WTC11 (cell line): Measurements from ENCODE around the gene VEGFB. TPM values are rescaled to one million over a fixed set of nuclear protein-coding genes. Genes with fewer than 3 reads are reported as not detected.

Experiments
- ATAC-seq: fragments of 200-7000 bp; cut with Tn5 transposase; 2 replicates; pipeline ENCODE4 v1.10.0; 2021; ENCODE audit warnings: mild to moderate bottlenecking, moderate library complexity
- CTCF ChIA-PET: fragments of 300-600 bp; sonication (Branson Sonifier 250); formaldehyde crosslinking; loops from one replicate; lab custom pipeline; 2021; ENCODE audit warnings: antibody characterized with exemption; lab: Charles Lee
- POLR2A ChIA-PET: fragments of 350-600 bp; sonication (Branson Sonifier 250); formaldehyde crosslinking; loops from one replicate; lab custom pipeline; 2021; ENCODE audit warnings: antibody characterized with exemption; lab: Charles Lee
- DNase-seq: peaks from one replicate; pipeline ENCODE4 v3.0.0; 2021; ENCODE audit warnings: low spot score
- H3K27ac Mint-ChIP-seq: 2 replicates; pipeline ENCODE4 v1.8.0; 2021; ENCODE audit warnings: mixed read lengths
- H3K27me3 Mint-ChIP-seq: 2 replicates; pipeline ENCODE4 v1.8.0; 2021; ENCODE audit warnings: low read depth, mild to moderate bottlenecking, moderate library complexity, mixed read lengths
- H3K36me3 Mint-ChIP-seq: 2 replicates; pipeline ENCODE4 v1.8.0; 2021; ENCODE audit warnings: mixed read lengths
- H3K4me1 Mint-ChIP-seq: 2 replicates; pipeline ENCODE4 v1.8.0; 2022; ENCODE audit warnings: mixed read lengths
- H3K4me3 Mint-ChIP-seq: 2 replicates; pipeline ENCODE4 v1.8.0; 2021; ENCODE audit warnings: mild to moderate bottlenecking, moderate library complexity, mixed read lengths
- H3K9me3 Mint-ChIP-seq: 2 replicates; pipeline ENCODE4 v1.8.0; 2021; ENCODE audit warnings: mixed read lengths
- CREM ChIP-seq: sonication (generic); formaldehyde crosslinking; IDR thresholded peaks from 2 replicates; pipeline ENCODE4 v1.8.1; 2022; ENCODE audit warnings: mild to moderate bottlenecking, missing genetic modification reagents, moderate library complexity
- E2F4 ChIP-seq: sonication (generic); formaldehyde crosslinking; IDR thresholded peaks from 2 replicates; pipeline ENCODE4 v1.8.1; 2022; ENCODE audit warnings: low read depth, mild to moderate bottlenecking, moderate library complexity, missing genetic modification reagents, borderline replicate concordance
- FOXP4 ChIP-seq: sonication (generic); formaldehyde crosslinking; IDR thresholded peaks from 2 replicates; pipeline ENCODE4 v1.8.0; 2022; ENCODE audit warnings: mild to moderate bottlenecking, missing genetic modification reagents
- HMGA2 ChIP-seq: fragments of 250-450 bp; sonication (Bioruptor Pico); IDR thresholded peaks from 2 replicates; pipeline ENCODE4 v1.4.0; 2021; ENCODE audit warnings: mild to moderate bottlenecking, moderate library complexity
- IRF1 ChIP-seq: sonication (generic); formaldehyde crosslinking; IDR thresholded peaks from 2 replicates; pipeline ENCODE4 v1.8.0; 2023; ENCODE audit warnings: missing genetic modification reagents
- JAZF1 ChIP-seq: fragments of 250-450 bp; sonication (Bioruptor Pico); IDR thresholded peaks from 2 replicates; pipeline ENCODE4 v1.9.0; 2021; ENCODE audit warnings: moderate library complexity, mild to moderate bottlenecking, inconsistent platforms
- OVOL2 ChIP-seq: fragments of 250-450 bp; sonication (Bioruptor Pico); IDR thresholded peaks from 2 replicates; pipeline ENCODE4 v1.9.0; 2021; ENCODE audit warnings: mild to moderate bottlenecking, borderline replicate concordance
- SMAD3 ChIP-seq: sonication (generic); formaldehyde crosslinking; IDR thresholded peaks from 2 replicates; pipeline ENCODE4 v1.8.0; 2022; ENCODE audit warnings: missing genetic modification reagents, mild to moderate bottlenecking, borderline replicate concordance
- SP1 ChIP-seq: sonication (generic); formaldehyde crosslinking; conservative IDR thresholded peaks from 2 replicates; pipeline ENCODE4 v1.8.1; 2022; ENCODE audit warnings: missing genetic modification reagents
- TEAD1 ChIP-seq: sonication (generic); formaldehyde crosslinking; IDR thresholded peaks from 2 replicates; pipeline ENCODE4 v1.8.0; 2022; ENCODE audit warnings: mild to moderate bottlenecking, missing genetic modification reagents
- ZNF121 ChIP-seq: sonication (generic); formaldehyde crosslinking; IDR thresholded peaks from 2 replicates; pipeline ENCODE4 v1.8.0; 2023; ENCODE audit warnings: missing genetic modification reagents
- ZNF263 ChIP-seq: sonication (generic); formaldehyde crosslinking; IDR thresholded peaks from 2 replicates; pipeline ENCODE4 v1.8.1; 2022; ENCODE audit warnings: low read depth, mild to moderate bottlenecking, moderate library complexity, missing genetic modification reagents
- ZNF396 ChIP-seq: fragments of 250-450 bp; sonication (Bioruptor Pico); IDR thresholded peaks from 2 replicates; pipeline ENCODE4 v1.8.0; 2021; ENCODE audit warnings: mild to moderate bottlenecking, moderate library complexity, borderline replicate concordance
- ZNF416 ChIP-seq: fragments of 250-450 bp; sonication (Bioruptor Pico); IDR thresholded peaks from 2 replicates; pipeline ENCODE4 v1.9.0; 2021; ENCODE audit warnings: mild to moderate bottlenecking, inconsistent platforms
- total RNA-seq: library from RNA; stranded (reverse); gene quantifications from 3 replicates; pipeline ENCODE4 v1.2.3, GENCODE V29; 2021
- TF ChIP-seq, protein P1 (sequence below): fragments of 250-450 bp; sonication (Bioruptor Pico); IDR thresholded peaks from 2 replicates; pipeline ENCODE4 v1.9.0; 2021; ENCODE audit warnings: mild to moderate bottlenecking
- TF ChIP-seq, protein P2 (sequence below): fragments of 250-450 bp; sonication (Bioruptor Pico); IDR thresholded peaks from 2 replicates; pipeline ENCODE4 v2.1.2; 2022; ENCODE audit warnings: mild to moderate bottlenecking, moderate library complexity
- TF ChIP-seq, protein P3 (sequence below): fragments of 250-450 bp; sonication (Bioruptor Pico); conservative IDR thresholded peaks from 2 replicates; pipeline ENCODE4 v1.9.0; 2021; ENCODE audit warnings: mild to moderate bottlenecking

The VEGFB gene
- total RNA-seq, 1 experiment from 2014 or later: 51.7 TPM

DNA sequence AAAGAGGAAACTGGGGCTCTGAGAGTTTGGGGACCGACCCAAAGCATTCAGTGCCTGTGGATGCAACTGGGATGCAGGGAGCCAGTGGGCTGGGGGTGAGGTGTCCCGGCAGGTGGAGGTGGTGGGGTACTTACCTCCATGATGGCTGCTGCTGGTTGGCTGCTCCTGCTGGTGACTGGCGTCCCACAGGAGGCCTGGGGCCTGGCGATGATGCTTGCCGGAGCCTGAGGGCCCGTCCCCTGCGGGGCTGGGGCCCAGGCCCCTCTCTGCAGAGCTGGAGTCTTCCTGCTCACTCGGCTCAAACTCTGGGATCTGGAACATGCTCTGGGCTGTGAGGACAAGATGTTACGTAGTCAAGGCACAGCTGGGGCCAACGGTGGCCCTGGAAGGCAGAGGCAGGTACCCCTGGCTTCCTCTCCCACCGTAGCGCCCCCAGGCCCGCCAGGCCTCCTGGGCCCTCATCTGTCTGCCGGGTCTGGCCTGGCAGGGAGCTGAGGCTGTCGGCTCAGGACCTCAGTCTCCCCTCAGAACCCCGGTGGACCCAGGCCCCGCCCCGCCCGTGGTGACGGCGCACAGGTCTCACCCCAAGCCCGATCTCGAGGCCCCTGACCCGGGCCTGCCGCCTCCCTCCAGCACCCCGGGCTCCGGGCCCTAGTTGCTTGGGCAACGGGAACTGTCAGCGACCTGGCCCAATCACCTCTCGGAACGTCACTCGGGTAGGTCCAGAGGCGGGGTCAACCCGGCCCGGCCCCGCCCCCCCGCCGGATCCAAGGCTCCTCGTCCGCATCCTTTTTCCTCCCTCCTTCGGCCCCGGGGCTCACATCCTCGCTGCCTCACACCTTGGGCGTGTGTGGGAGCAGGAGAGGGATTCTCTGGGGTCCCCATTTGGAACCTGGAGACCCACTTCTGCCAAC is 49.9 kb downstream of the VEGFB start, which contains the start of gene BAD (continued):
- TF ChIP-seq, protein P1, sequence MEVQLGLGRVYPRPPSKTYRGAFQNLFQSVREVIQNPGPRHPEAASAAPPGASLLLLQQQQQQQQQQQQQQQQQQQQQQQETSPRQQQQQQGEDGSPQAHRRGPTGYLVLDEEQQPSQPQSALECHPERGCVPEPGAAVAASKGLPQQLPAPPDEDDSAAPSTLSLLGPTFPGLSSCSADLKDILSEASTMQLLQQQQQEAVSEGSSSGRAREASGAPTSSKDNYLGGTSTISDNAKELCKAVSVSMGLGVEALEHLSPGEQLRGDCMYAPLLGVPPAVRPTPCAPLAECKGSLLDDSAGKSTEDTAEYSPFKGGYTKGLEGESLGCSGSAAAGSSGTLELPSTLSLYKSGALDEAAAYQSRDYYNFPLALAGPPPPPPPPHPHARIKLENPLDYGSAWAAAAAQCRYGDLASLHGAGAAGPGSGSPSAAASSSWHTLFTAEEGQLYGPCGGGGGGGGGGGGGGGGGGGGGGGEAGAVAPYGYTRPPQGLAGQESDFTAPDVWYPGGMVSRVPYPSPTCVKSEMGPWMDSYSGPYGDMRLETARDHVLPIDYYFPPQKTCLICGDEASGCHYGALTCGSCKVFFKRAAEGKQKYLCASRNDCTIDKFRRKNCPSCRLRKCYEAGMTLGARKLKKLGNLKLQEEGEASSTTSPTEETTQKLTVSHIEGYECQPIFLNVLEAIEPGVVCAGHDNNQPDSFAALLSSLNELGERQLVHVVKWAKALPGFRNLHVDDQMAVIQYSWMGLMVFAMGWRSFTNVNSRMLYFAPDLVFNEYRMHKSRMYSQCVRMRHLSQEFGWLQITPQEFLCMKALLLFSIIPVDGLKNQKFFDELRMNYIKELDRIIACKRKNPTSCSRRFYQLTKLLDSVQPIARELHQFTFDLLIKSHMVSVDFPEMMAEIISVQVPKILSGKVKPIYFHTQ: no peak
- TF ChIP-seq IRF1 (CRISPR knock-in tag) (no peak), CREM (CRISPR knock-in tag) (peak; percentile 76; the same call in 1 of the 2 replicates), E2F4 (CRISPR knock-in tag) (no peak)

DNA sequence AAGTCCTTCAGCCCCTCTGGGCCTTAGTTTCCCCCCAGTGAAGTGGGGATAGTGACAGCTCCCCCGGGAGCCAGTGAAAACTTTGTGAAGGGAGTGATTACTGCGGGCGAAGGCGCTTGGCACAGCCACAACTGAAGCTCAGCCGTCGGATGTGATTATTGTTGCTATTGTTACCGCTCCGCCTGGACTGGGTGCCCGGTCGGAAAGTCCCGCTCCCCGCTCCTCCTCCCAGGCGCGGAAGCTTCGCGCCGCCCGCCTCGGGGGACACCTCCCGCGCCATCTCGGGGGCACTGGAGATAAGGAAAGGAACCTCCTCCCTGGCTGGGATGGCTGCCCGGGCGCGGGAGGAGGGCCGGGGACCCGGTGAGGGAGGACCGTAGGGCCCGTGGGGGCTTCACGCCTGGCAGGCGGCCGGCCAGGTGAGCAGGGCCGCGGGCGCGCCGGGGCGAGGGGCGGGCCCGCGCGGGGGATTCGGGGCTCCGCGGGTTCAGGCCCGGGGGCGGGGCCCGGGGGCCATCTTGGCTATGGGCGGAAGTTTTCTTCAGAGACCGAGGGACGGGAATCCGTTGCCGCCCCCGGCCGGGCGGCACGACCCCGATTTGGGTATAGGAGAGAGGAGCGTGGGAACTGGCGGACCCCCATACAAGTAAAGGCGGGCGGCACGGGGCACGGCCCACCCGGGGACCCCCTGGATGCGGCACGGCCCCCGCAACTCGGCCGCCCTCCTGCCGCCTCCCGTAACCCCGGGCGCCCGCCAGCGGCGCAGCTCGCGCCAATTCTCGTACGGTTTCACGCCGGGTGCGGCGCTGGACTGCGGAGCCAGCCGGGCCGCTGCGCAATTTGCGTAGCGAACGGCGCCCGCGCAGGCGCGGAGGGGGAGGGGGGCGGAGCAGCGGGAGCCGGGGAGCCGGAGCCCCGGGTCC is 50.8 kb downstream of the VEGFB start, which contains the start of gene GPR137:
Gene GPR137, plus strand, starts transcription at position 887 of the 923 bp plus-strand sequence. CDS start 677 bp downstream, outside the sequence.
- Mint-ChIP-seq H3K27ac (no peak within 1 kb of the TSS; the same call in 1 of the 2 replicates), H3K4me1 (peaks cover 8% of the 10 kb centered on the region), H3K9me3 (no peaks in the 10 kb centered on the region), H3K27me3 (peaks cover 17% of the 10 kb centered on the region), H3K4me3 (peak within 1 kb of the TSS; percentile 80), H3K36me3 (peaks cover 12% of the 10 kb centered on the region)
- peak; percentile 78 for DNase-seq
- ATAC-seq: peak; percentile 15
- ChIA-PET POLR2A (interaction anchor here (0.9 to 2.3 kb wide), 4 partner anchors 14 to 56 kb away, joined by 3 to 7 read pairs (median 4); partner anchors contain the start of gene ESRRA), CTCF (interaction anchor here (0.7 to 12.5 kb wide), 9 partner anchors 14 to 475 kb away, joined by 3 to 151 read pairs (median 6); partner anchors contain the start of genes ESRRA, PRDX5, PYGM and TRMT112)
- no peak for TF ChIP-seq ZNF396
- TF ChIP-seq ZNF121 (CRISPR knock-in tag): no peak
- 0 out of 2 replicates have a peak, but pooled peaks have one; percentile 12 for TF ChIP-seq FOXP4 (CRISPR knock-in tag)
- no peak for TF ChIP-seq HMGA2
- TF ChIP-seq CREM (CRISPR knock-in tag): 0 out of 2 replicates have a peak, but pooled peaks have one; percentile 44
- TF ChIP-seq SP1 (CRISPR knock-in tag): peak; percentile 32; the same call in 1 of the 2 replicates
- no peak for TF ChIP-seq ZNF263
- TF ChIP-seq, protein P2, sequence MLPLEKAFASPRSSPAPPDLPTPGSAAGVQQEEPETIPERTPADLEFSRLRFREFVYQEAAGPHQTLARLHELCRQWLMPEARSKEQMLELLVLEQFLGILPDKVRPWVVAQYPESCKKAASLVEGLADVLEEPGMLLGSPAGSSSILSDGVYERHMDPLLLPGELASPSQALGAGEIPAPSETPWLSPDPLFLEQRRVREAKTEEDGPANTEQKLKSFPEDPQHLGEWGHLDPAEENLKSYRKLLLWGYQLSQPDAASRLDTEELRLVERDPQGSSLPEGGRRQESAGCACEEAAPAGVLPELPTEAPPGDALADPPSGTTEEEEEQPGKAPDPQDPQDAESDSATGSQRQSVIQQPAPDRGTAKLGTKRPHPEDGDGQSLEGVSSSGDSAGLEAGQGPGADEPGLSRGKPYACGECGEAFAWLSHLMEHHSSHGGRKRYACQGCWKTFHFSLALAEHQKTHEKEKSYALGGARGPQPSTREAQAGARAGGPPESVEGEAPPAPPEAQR (CRISPR knock-in tag): no peak
- TF ChIP-seq ZNF416 (CRISPR knock-in tag): no peak
- TF ChIP-seq TEAD1 (CRISPR knock-in tag): no peak
- no peak for TF ChIP-seq OVOL2 (CRISPR knock-in tag)
- no peak for TF ChIP-seq JAZF1 (CRISPR knock-in tag)
- TF ChIP-seq, protein P3, sequence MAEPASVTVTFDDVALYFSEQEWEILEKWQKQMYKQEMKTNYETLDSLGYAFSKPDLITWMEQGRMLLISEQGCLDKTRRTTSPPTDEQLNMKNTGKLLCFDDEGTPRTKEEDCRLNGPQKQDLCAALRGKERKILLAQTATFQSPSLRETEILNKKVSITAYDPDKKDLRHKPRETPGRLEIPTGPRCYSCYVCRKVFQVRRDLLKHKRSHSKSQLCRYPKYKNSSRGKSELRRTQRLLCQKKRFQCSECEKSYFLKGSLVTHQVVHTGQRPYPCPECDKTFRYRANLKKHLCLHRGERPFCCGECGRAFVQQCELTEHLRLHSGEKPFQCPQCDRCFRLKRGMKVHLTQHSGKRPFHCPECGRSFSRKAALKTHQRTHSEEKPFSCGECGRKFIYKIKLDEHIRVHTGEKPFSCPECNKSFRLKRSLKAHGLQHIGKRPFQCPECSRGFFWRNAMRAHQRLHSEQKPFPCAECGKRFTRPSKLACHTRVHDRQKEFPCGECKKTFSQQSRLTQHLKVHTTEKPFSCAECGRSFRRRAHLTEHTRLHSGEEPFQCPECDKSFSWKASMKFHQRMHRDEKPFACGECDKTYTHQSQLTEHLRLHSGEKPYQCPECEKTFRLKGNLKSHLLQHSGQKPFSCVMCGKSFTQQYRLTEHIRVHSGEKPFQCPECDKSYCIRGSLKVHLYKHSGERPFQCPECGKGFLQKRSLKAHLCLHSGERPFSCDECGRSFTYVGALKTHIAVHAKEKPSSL: no peak
- TF ChIP-seq SMAD3 (CRISPR knock-in tag): no peak
